Osteocyte (in vitro differentiated cells): ENCODE data around the gene FAM227A. TPM values are rescaled to one million over a fixed set of nuclear protein-coding genes. Genes with fewer than 3 reads are reported as not detected.

Experiments
- DNase-seq: peaks from one replicate; pipeline ENCODE4 v3.0.0; 2021; ENCODE audit warnings: mixed read lengths; ENCODE audit not compliant: unreplicated experiment; ENCODE audit errors: extremely low spot score
- H3K27ac Mint-ChIP-seq: one replicate; pipeline ENCODE4 v1.8.0; 2021; ENCODE audit warnings: mild to moderate bottlenecking, mixed read lengths; ENCODE audit not compliant: unreplicated experiment
- H3K27me3 Mint-ChIP-seq: one replicate; pipeline ENCODE4 v1.8.0; 2021; ENCODE audit warnings: mixed read lengths; ENCODE audit not compliant: unreplicated experiment
- H3K36me3 Mint-ChIP-seq: one replicate; pipeline ENCODE4 v1.8.0; 2021; ENCODE audit warnings: mixed read lengths; ENCODE audit not compliant: unreplicated experiment
- H3K4me1 Mint-ChIP-seq: one replicate; pipeline ENCODE4 v1.8.0; 2021; ENCODE audit warnings: mixed read lengths; ENCODE audit not compliant: unreplicated experiment
- H3K4me3 Mint-ChIP-seq: one replicate; pipeline ENCODE4 v1.8.0; 2021; ENCODE audit warnings: mild to moderate bottlenecking, moderate library complexity, mixed read lengths; ENCODE audit not compliant: unreplicated experiment
- H3K9me3 Mint-ChIP-seq: one replicate; pipeline ENCODE4 v1.8.0; 2021; ENCODE audit warnings: mixed read lengths; ENCODE audit not compliant: unreplicated experiment
- CTCF ChIP-seq: fragments of 200-600 bp; sonication (generic); IDR thresholded peaks from 2 replicates; pipeline ENCODE4 v1.5.0; 2021; ENCODE audit warnings: antibody characterized with exemption, mild to moderate bottlenecking, moderate library complexity
- total RNA-seq: library from RNA; stranded (reverse); gene quantifications from 2 replicates; pipeline ENCODE4 v1.2.1, GENCODE V29; 2021

FAM227A gene
- total RNA-seq, 1 donor from 2014 or later, result 2.7 TPM

GRCh38 chr22:38696606-38697424 lies 40.6 kb upstream of the FAM227A start:
- no peak for DNase-seq
- Mint-ChIP-seq H3K36me3 (peaks cover 18% of the 10 kb centered on the region), H3K4me1 (peaks cover 57% of the 10 kb centered on the region), H3K4me3 (peak overlapping the region; percentile 91), H3K27me3 (no peaks in the 10 kb centered on the region), H3K9me3 (no peaks in the 10 kb centered on the region), H3K27ac (peak overlapping the region; percentile 94)
- no peak for TF ChIP-seq CTCF

GRCh38 chr22:38694940-38695339 lies 38.7 kb upstream of the FAM227A start:
- Mint-ChIP-seq H3K27me3 (no peaks in the 10 kb centered on the region), H3K9me3 (no peaks in the 10 kb centered on the region), H3K4me1 (peaks cover 59% of the 10 kb centered on the region), H3K27ac (peak overlapping the region; percentile 57), H3K4me3 (no peak overlapping the region), H3K36me3 (peaks cover 25% of the 10 kb centered on the region)
- no peak for TF ChIP-seq CTCF
- no peak for DNase-seq

- Mint-ChIP-seq H3K4me3 (no peak overlapping the region), H3K4me1 (peaks cover 51% of the 10 kb centered on the region), H3K9me3 (no peaks in the 10 kb centered on the region), H3K27me3 (no peaks in the 10 kb centered on the region), H3K36me3 (peaks cover 33% of the 10 kb centered on the region), H3K27ac (no peak overlapping the region)
- TF ChIP-seq CTCF, result no peak
- no peak for DNase-seq
Measured at GRCh38 chr22:38694049-38694448, 37.9 kb upstream of the FAM227A start.

- Mint-ChIP-seq H3K4me3 (no peak overlapping the region), H3K9me3 (no peaks in the 10 kb centered on the region), H3K27me3 (no peaks in the 10 kb centered on the region), H3K27ac (no peak overlapping the region), H3K36me3 (peaks cover 47% of the 10 kb centered on the region), H3K4me1 (peaks cover 15% of the 10 kb centered on the region)
- no peak for DNase-seq
- no peak for TF ChIP-seq CTCF
Measured at GRCh38 chr22:38689651-38690050, 33.5 kb upstream of the FAM227A start.

- no peak for TF ChIP-seq CTCF
- DNase-seq, result no peak
- H3K36me3 Mint-ChIP-seq, result peaks cover 42% of the 10 kb centered on the region
- H3K4me1 Mint-ChIP-seq, result peaks cover 18% of the 10 kb centered on the region
- H3K27me3 Mint-ChIP-seq, result no peaks in the 10 kb centered on the region
- H3K9me3 Mint-ChIP-seq, result no peaks in the 10 kb centered on the region
- no peak overlapping the region for H3K27ac Mint-ChIP-seq
- H3K4me3 Mint-ChIP-seq, result no peak overlapping the region
Measured at GRCh38 chr22:38685761-38686160, 29.6 kb upstream of the FAM227A start.
